DOHH2 (cell line): ENCODE data around the gene PTBP2.

Experiments used
- H3F3A ChIP-seq: fragments of 200-600 bp; sonication (generic), shearing (Covaris generic); 2 replicates; pipeline ENCODE4 v1.6.0; 2016; ENCODE audit warnings: antibody characterized with exemption, mild to moderate bottlenecking; ENCODE audit not compliant: control insufficient read depth, insufficient read depth
- H3K27ac ChIP-seq: fragments of 200-600 bp; sonication (generic); 2 replicates; pipeline ENCODE4 v1.5.1; 2014; ENCODE audit warnings: low read depth, mild to moderate bottlenecking, low read length, moderate library complexity
- H3K27me3 ChIP-seq: fragments of 200-600 bp; sonication (generic); 2 replicates; pipeline ENCODE4 v1.6.1; 2014; ENCODE audit warnings: mild to moderate bottlenecking, low read length, mixed read lengths; ENCODE audit not compliant: control insufficient read depth
- H3K36me3 ChIP-seq: fragments of 200-600 bp; sonication (generic); 2 replicates; pipeline ENCODE4 v1.6.1; 2014; ENCODE audit warnings: mild to moderate bottlenecking, low read length, moderate library complexity, mixed read lengths; ENCODE audit not compliant: control insufficient read depth
- H3K4me1 ChIP-seq: fragments of 200-600 bp; sonication (generic); 2 replicates; pipeline ENCODE4 v1.6.1; 2014; ENCODE audit warnings: mild to moderate bottlenecking, low read length, mixed read lengths; ENCODE audit not compliant: control insufficient read depth
- H3K4me2 ChIP-seq: fragments of 200-600 bp; sonication (generic); 2 replicates; pipeline ENCODE4 v1.6.0; 2014; ENCODE audit warnings: mild to moderate bottlenecking, low read length, moderate library complexity
- H3K4me3 ChIP-seq: fragments of 200-600 bp; sonication (generic); 2 replicates; pipeline ENCODE4 v1.5.1; 2014; ENCODE audit warnings: mild to moderate bottlenecking, low read length, mixed read lengths
- H3K79me2 ChIP-seq: fragments of 200-600 bp; sonication (generic); 2 replicates; pipeline ENCODE4 v1.6.1; 2014; ENCODE audit warnings: mild to moderate bottlenecking, low read length, mixed read lengths; ENCODE audit not compliant: control insufficient read depth
- H3K9me2 ChIP-seq: fragments of 200-600 bp; sonication (generic); replicated peaks from 2 replicates; pipeline ENCODE4 v1.6.1; 2014; ENCODE audit warnings: mild to moderate bottlenecking, low read length, mixed read lengths; ENCODE audit not compliant: control insufficient read depth
- H3K9me3 ChIP-seq: fragments of 200-600 bp; sonication (generic); 2 replicates; pipeline ENCODE4 v1.6.1; 2014; ENCODE audit warnings: antibody characterized with exemption, low read length, mixed read lengths; ENCODE audit not compliant: control insufficient read depth, insufficient read depth
- H4K20me1 ChIP-seq: fragments of 200-600 bp; sonication (generic); 2 replicates; pipeline ENCODE4 v1.6.0; 2014; ENCODE audit warnings: low read depth, mild to moderate bottlenecking, antibody characterized with exemption, low read length, moderate library complexity; ENCODE audit not compliant: control insufficient read depth, insufficient read depth
- CTCF ChIP-seq: fragments of 200-600 bp; sonication (generic); IDR thresholded peaks from one replicate; pipeline ENCODE4 v1.5.1; 2014; ENCODE audit warnings: antibody characterized with exemption, mild to moderate bottlenecking, low read depth, low read length; ENCODE audit not compliant: poor library complexity, severe bottlenecking
- EZH2phosphoT487 ChIP-seq: fragments of 200-600 bp; sonication (generic); IDR thresholded peaks from 2 replicates; pipeline ENCODE4 v1.6.1; 2017; ENCODE audit warnings: borderline replicate concordance, mild to moderate bottlenecking, antibody characterized with exemption, low read length, moderate library complexity, mixed read lengths

The PTBP2 gene

GRCh38 chr1:96698342-96698983 is 23.1 kb upstream of the PTBP2 start:
- no peaks in the 10 kb centered on the region for H3K4me1 ChIP-seq
- no peaks in the 10 kb centered on the region for H3K9me2 ChIP-seq
- peaks cover 2% of the 10 kb centered on the region; the same call in 1 of the 2 replicates for H3K27me3 ChIP-seq
- H3K4me3 ChIP-seq = no peak overlapping the region
- H4K20me1 ChIP-seq = no peaks in the 10 kb centered on the region
- TF ChIP-seq EZH2phosphoT487 = no peak
- no peak for TF ChIP-seq CTCF
- no peak overlapping the region for H3K27ac ChIP-seq
- H3K79me2 ChIP-seq = no peaks in the 10 kb centered on the region
- no peak overlapping the region for H3K4me2 ChIP-seq
- H3K9me3 ChIP-seq = no peaks in the 10 kb centered on the region
- H3F3A ChIP-seq = no peaks in the 10 kb centered on the region
- H3K36me3 ChIP-seq = no peaks in the 10 kb centered on the region

DNA sequence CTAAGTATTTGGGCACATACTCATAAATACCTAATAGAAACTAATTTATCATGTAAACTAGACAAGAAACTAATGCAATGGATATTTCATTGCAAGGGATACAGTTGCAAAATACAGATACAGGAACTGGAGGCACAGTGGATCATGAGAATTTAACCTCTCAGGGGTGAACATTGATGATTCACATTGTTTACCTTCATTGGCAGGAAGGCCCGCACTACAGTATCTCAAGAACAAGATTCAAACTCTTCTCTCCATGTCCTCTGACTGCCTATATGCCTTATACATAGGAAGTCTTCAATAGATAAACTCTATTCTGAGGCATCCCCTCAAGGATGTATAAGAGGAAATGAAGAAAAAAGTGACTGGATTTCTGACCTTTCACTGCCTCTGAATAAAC is 18.4 kb upstream of the PTBP2 start:
- TF ChIP-seq EZH2phosphoT487 = no peak
- TF ChIP-seq CTCF = no peak
- Histone ChIP-seq H3K79me2 (no peaks in the 10 kb centered on the region), H3F3A (no peaks in the 10 kb centered on the region), H3K9me3 (no peaks in the 10 kb centered on the region), H3K4me1 (no peaks in the 10 kb centered on the region), H3K4me2 (no peak overlapping the region), H3K9me2 (no peaks in the 10 kb centered on the region), H4K20me1 (no peaks in the 10 kb centered on the region), H3K4me3 (no peak overlapping the region), H3K27me3 (peaks cover 2% of the 10 kb centered on the region; the same call in 1 of the 2 replicates), H3K27ac (no peak overlapping the region), H3K36me3 (no peaks in the 10 kb centered on the region)

DNA sequence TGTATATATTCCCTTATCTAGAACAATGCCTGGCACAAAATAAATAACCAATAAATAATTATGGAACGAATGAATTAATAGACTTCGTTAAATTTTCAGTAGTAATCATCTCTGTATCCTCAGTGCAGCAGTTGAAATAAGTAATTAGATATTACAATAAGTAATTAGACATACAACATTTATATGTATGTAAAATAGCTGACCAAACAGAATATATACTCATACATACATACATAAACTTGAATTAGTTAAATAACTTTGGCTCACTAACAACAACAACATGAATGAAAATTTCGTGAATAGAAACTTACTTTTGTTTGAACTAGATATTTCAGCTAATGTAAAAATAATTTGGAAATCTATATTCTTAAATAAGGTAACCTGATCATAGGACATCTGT is 14.6 kb upstream of the PTBP2 start:
- Histone ChIP-seq H3K4me3 (no peak overlapping the region), H3F3A (no peaks in the 10 kb centered on the region), H3K79me2 (no peaks in the 10 kb centered on the region), H3K36me3 (no peaks in the 10 kb centered on the region), H3K27me3 (0 out of 2 replicates have a peak, but pooled peaks cover 2% of the 10 kb centered on the region), H3K4me2 (no peak overlapping the region), H3K9me2 (no peaks in the 10 kb centered on the region), H4K20me1 (no peaks in the 10 kb centered on the region), H3K27ac (no peak overlapping the region), H3K9me3 (no peaks in the 10 kb centered on the region), H3K4me1 (no peaks in the 10 kb centered on the region)
- no peak for TF ChIP-seq EZH2phosphoT487
- no peak for TF ChIP-seq CTCF
